NCI-H2107 treated with DMSO at 0.1 percent for 48 hours (cell line): ENCODE measurements around the gene C2CD4A.
"Not testable (repeated sequence)": the region's sequence is repeated elsewhere in the genome, so short reads cannot be mapped to it uniquely, and the experiment has no call there.

Experiments
- DNase-seq: peaks from one replicate; lab custom pipeline; 2025; ENCODE audit not compliant: unreplicated experiment; lab: John Stamatoyannopoulos, UW

Gene C2CD4A, protein sequence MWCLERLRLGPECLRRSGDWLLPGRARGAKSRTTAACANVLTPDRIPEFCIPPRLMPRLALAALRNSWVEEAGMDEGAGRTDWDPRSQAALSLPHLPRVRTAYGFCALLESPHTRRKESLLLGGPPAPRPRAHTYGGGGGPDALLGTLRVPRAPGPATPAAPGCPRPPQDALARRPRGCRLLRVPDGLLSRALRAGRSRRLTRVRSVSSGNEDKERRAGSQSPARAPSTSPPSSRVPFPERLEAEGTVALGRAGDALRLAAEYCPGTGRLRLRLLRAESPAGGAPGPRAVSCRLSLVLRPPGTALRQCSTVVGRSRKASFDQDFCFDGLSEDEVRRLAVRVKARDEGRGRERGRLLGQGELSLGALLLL

DNA sequence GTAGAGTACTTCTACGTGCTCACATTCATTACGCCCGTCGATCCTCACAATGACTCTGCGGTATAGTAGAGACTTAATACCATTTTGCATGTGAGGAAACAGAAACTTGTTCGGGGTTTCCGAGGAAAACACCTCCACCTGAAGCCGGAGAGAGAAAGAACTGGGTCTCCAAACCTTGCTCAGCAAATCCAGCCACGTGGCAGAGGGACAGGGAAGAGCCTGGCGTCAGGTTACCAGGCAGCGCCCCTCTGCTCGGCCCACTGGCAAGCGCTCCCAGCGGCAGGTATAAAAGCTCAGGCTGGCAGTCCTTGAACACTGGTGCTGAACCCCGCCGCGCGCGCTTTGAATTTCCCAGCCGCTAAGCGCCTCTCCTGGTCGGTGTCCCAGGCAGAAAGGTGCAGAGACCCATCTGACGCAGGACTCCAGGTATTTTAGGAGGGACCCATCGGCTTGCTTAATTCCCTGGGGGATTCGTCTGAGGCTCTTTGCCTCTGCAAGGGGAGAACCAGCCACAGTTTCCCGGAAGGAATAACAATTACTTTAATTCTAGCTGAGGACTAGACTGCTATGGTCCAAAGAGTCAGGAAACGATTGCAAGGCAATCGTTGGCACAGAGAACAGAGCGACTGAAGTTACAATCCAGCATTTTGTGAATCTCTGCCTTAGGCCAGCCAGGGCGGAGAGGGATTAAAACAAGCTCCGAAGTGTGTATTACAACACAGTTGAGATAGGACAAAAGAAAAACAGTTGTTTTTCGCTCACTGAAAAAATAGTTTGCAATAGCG is at the start of gene C2CD4A:
Gene C2CD4A, plus strand, starts transcription at position 315 of the 785 bp plus-strand sequence. CDS start 637 bp downstream, outside the sequence.
- peak; percentile 75 for DNase-seq

DNA sequence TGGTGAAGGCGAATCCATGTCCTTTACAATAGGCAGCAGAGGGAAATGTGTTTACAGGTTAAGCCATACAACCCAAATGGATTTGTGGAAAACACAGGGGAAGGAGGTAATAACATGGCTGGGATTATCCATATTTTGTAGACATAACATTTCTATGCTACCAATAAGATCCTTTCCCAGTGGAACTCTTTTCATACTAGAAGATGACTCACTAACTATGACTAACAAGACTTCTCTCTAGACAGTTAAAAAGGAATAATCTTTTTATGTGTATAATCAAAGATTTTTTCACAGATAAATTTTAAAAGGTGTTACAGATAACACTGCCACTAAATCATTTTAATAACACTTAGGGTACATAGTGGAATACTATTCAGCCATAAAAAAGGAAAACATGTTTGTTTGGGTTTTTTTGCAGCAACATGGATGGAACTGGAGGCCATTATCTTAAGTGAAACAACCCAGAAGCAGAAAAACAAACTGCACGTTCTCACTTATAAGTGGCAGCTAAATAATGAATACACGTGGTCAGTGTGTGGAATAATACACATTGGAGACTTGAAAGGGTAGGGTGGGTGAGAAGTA is 46.1 kb upstream of the C2CD4A start:
- DNase-seq, result no peak

DNA sequence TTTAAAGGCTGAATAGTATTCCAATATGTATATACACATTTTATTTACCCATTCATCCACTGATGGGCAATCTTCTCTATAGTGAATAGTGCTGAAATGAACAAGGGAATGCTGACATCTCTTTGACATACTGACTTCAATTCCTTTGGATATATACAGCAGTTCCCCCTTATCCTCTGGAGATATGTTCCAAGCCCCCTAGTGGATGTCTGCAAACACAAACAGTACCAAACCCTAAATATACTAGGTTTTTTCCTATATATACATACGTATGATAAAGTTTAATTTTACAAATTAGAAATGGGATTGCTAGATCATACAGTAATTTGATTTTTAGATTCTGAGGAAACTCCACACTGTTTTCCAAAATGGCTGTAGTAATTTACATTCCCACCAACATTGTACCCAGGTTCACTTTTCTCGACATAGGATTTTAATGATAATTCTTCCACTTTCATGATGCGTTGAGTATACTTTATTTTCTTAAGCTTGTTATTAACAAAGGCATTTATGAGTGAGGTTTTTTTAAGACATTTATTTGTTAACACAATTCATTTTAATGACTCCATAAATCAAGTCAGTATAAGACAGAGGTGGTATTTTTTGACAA is 44.7 kb upstream of the C2CD4A start:
- DNase-seq, result no peak

DNA sequence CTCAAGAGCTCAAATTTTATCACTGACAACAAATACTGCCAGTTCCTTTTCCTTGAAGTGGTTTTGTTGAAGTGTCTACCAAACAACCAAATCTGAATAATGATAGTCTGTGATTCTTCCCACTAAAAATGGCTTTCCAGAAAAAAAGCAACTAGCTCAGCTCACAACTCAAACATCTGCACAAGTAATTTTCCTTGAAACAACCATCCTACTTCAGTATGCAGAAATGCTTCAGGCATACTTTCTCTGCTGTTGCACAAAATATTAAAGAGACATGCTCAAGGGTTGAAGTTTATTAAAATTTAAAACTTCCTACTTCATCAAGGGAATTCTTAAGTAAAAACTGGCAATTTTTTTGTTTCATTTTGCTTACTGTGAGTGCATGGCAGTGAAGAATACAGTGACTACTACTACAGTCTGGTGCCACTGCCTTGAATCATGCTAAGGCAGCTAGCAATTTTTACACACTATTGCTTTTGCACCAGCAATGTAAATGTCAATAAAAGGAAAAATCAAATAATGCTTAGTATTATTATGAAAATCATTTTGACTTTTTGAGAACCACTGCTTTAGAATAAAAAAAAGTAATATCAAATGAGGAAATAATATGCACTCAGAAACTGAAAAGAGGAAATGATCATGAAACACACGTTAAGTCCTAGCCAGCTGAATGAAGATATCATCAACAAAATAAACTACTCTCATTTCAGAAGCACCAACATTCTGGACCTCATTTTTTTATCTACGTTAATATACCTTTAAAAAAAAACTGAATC is 40.1 kb upstream of the C2CD4A start:
- DNase-seq, result no peak

DNA sequence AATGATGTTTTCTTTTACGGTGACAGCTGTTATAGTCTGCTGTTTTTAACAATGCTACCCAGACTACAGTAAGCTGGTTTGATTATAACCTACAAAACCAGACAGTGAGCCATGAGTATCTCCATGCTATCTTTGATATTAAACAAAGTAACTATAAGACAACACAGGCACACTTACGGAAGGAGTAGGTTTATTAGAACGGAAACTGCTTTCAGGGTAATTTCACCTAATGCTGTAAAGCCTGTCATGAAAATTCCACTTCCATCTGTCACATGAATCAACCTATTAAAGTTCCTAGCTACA is 39.6 kb upstream of the C2CD4A start:
- no peak for DNase-seq

DNA sequence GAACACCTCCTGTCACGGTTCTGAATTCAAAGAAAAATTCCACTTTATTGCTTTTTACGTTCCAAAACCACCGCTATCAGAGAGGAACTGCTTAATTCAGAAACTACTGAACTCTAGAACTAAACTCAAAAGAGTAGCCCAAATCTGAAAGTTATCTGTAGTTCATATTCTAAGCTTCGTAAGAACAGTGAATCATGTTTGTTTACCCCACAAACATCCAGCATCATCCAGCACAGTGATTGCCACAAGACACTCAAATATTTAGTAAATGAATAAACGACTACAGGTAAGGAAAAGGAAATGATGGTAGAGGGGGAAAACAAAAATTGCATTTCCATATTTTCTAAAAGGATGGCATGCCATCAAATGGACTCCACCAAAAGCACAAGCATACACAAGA is 38.9 kb upstream of the C2CD4A start:
- no peak for DNase-seq

DNA sequence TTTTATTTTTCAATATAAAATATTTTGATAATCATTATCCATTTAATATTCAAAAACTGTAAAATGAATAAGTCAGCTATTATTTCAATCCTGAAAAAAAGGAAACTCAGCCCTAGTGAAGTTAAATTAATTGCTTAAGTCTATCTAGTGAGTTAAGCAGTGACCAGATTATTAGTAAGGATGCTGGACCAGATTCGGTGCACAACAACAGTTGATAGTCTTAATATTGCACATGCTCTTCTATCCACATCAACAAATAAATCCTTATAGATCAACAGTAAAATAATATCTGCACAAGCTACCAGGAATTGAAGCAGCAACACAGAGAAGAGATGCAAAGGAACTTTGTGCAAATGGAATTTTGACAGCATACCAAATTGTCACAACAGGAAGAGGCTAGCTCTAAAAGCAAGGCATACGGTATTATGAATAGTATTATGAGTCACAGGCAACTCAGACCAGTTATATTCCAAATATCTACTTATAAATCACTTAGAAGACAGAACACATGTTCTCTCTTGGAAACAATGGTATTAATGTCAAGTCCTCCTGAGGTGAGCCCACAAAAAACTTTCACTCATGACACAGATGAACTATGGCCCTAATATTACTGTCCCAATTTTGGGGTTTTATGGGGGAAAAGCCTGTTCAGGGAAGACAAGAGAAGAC is 31.4 kb upstream of the C2CD4A start:
- DNase-seq, result no peak

DNA sequence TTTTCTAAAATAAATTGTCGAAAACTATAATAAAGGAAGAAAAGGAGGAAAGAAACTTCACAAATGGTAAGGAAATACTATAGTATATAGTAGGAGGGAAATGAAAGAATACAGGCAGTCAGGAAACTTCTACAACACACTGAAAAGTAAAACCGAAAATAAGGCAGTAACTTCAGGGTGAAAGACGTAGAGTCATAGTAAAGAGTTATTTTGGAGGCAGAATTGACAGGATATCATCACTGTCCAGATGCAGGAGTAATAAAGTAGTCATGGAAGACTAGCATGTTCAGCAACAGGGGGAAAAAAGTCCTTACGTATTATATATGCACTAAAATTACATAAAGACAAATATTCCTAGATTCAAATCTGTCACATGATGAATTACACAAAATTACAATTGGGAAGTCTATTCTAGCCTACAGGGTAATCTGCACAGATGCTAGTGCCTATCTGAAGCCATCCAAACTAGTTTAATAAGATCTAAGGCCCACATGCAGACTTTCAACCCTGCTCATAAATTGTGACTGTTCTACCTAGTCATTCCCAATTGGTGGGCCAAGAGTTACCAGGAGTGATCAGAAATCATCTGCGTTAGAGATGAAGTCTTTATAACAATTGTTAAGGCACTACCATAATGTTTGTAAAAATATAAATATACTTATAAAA is 20.6 kb upstream of the C2CD4A start:
- no peak for DNase-seq

DNA sequence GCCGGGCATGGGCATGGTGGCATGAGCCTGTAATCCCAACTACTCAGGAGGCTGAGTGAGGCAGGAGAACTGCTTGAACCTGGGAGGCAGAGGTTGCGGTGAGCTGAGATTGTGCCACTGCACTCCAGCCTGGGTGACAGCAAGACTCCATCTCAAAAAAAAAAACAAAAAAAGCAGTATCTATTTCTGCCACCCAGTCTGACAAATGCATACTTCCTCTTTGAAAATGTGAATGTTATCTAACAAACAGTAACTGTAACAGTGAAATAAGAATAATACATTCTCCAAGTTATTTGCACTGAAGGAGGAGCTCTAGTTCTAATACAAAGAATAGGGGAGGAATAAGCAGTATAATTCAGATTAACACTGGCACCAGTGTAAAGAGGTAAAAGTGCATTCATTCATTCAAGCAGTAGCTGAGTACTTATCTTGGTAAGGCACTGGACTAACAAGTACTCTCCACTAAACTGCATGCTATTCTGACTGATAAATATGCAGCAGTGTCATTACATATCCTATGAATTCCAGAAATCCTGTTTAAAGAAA is 19.4 kb upstream of the C2CD4A start:
- DNase-seq, result no peak

DNA sequence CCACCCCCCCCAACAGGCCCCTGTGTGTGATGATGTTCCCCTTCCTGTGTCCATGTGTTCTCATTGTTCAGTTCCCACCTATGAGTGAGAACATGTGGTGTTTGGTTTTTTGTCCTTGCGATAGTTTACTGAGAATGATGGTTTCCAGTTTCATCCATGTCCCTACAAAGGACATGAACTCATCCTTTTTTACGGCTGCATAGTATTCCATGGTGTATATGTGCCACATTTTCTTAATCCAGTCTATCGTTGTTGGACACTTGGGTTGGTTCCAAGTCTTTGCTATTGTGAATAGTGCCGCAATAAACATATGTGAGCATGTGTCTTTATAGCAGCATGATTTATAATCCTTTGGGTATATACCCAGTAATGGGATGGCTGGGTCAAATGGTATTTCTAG is 18.5 kb upstream of the C2CD4A start:
- DNase-seq, result not testable (repeated sequence)

DNA sequence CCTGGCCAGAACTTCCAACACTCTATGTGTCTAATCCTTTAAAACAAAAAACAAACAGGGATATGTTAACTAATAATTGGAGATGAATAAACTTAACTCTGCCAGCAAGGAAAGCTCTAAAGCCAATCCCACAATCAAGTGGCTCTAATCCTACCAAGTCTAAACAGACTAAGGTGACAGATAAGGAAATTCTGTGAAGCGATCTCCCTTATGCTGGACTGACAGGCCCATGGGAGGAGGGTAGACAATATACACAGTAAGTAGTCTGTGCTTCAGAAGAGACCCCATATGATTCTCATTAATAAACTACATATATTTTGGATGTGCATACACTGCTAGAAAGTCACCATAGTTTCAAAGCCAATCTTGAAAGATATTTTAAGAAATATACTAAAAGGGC is 16.7 kb upstream of the C2CD4A start:
- no peak for DNase-seq

DNA sequence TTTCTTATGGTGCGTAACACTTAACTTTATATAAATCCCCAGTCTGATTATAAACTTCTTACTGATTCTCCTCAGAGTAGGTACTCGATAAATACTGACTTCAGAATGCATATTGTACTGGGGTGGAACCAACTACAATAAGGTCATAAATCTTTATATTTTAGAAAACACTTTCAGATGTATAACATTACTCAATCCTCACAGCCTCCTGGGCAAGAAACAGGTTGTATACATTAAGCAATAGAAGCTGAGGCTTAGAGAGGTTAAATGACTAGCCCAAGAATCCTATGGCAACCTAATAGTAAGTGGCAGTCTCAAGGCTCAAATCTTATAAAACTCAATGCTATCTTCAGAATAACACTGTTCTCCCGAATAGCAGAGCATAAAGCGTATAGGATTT is 15.6 kb upstream of the C2CD4A start:
- no peak for DNase-seq

DNA sequence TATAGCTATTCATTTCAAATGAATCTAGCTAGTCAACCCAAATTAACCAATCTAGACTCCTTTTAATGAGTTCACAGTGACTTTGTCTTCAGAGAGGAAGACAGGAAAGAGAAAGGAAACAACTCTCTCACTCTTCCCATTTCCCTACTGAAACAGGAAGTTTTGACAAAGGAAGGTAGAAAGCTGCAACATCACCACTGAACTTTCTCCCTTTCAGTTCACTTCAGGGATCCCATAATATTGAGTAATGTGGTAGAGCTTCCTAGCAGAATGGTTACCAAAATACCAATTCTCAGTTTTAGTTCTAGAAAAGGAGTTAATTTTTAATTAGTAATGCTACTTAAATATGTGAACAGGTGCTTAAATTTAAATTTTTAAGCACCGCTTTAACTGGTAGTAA is 14.1 kb upstream of the C2CD4A start:
- DNase-seq, result no peak

DNA sequence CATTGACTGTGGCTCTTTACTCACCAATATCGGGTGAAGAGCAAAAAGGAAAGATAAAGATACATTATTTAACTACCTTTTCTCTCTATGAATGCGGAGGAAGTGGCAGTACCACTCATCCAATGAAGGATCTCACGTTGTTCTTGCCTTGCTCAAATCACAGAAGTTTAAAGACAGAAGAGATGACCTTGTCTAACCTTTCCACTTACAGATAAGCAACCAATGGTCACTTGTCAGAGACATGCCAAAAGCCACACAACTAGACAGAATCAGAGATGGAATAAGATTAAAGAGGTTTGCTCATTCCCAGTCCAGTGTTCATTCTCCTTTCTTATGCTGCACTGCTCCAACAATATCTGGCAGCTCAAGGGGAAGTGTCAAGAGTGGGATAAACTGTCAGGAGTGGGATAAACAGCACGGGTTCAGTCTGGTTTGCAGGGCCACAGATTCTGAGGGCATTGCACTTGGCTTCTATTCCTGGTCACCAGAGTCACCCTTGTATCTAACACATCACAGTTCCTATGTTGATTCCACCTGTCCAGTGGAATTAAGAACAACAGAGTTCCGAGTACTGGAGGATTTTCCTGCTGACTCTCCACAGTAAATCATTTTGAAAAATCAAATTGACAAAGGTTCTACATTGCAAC is 13.2 kb upstream of the C2CD4A start:
- DNase-seq, result no peak

DNA sequence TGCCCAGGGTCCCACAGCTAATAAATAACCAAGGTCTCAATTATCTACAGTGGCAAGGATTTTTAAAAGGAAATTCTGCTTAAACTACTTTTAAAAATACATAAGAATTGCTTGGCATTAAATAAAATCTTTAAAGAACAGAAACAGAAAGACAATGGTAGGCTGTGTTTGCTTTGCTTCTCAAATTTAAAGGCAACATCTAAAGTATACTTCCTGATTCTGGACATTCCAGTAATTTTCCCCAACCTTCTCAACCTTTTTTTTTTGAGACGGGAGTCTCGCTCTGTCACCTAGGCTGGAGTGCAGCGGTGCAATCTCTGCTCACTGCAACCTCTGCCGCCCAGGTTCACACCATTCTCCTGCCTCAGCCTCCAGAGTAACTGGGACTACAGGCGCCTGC is 11.8 kb upstream of the C2CD4A start:
- no peak for DNase-seq

DNA sequence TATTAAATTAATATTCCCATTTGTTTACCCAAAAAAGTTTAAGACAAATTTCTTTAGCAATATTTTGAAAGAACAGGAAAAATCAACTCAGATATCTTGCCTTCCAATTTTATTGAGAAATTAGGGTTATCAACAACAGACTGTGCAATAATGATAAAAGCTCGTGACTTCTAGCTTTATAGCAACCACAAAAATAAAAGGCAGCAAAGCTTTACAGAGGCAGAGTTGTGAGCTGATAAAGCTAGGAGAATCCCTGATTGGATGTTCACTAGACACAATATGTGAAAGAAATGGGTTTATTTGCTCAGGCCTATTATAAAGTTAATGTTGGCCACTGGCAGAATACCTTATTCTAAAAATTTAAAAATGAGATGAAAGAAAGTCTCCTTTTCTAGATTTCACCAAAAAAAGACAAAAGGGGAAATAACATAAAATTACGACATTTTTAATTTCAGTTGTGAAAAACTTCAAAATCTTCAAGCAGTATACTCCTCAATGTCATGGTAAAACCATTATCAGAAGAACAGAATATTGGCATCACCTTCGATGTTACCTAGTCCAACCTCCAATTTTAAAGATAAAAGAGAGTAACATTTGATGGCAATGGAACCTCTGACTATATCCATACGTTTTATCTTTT is 9.3 kb upstream of the C2CD4A start:
- no peak for DNase-seq

DNA sequence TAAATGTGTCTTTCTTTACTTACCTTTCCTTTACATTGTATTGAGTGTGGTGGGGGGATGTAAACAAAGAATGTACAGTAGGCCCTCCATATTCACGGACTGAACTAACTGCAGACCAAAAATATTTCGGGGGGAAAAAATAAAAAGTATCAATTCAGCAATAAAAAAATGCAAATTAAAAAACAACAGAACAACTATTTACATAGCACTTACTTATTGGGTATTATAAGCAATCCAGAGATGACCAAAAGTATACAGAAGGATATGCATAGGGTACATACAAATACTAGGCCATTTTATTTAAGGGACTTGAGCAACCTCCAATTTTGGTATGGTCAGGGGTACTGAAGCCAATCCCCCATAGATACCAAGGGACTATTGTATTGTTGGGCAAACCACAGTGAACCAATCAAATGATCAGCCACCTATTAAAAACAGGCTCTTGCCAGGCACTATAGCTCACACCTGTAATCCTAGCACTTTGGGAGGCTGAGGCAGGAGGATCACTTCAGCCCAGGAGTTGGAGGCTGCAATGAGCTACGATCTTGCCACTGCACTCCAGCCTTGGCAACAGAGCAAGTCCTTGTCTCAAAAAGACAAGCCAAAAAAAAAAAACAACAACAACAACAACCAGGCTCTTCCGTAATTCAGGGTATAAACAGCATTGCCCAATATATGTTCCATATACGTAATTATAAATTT is 8.3 kb upstream of the C2CD4A start:
- no peak for DNase-seq
